ENCODE results near the gene NOXA1.

Gene NOXA1

GRCh38 chr9:137392232-137393007 is 30.8 kb upstream of the NOXA1 start:
- TF ChIP-seq CTCF (IDR thresholded peaks at IDR 0.05), result no peak

- TF ChIP-seq CTCF (IDR thresholded peaks at IDR 0.05), result no peak
These were observed 29.7 kb upstream of the NOXA1 start for GRCh38 chr9:137393176-137394150.

GRCh38 chr9:137394866-137395665 is 28.1 kb upstream of the NOXA1 start:
- no peak for TF ChIP-seq CTCF (IDR thresholded peaks at IDR 0.05)

- TF ChIP-seq CTCF (IDR thresholded peaks at IDR 0.05), result no peak
These were observed 27.6 kb upstream of the NOXA1 start for GRCh38 chr9:137395666-137396010.

- TF ChIP-seq CTCF (IDR thresholded peaks at IDR 0.05), result no peak
These were observed 27.0 kb upstream of the NOXA1 start for GRCh38 chr9:137396227-137396626.

GRCh38 chr9:137396634-137397367 is 26.4 kb upstream of the NOXA1 start:
- no peak for TF ChIP-seq CTCF (IDR thresholded peaks at IDR 0.05)
